PC-9 (cell line): ENCODE results near the gene RAI2. TPM values are rescaled to one million over a fixed set of nuclear protein-coding genes. Genes with fewer than 3 reads are reported as not detected.

Experiments used
- BruUV-seq: library from RNA; stranded (reverse); fragments of 400-500 nt; replicated peaks from 2 replicates; lab custom pipeline; 2021; lab: Mats Ljungman, UMichigan
- CTCF ChIA-PET: fragments of 300-600 bp; sonication (Branson Sonifier 250); formaldehyde crosslinking; loops from one replicate; lab custom pipeline; 2022; ENCODE audit warnings: antibody characterized with exemption; lab: Charles Lee
- POLR2A ChIA-PET: fragments of 300-600 bp; sonication (Branson Sonifier 250); formaldehyde crosslinking; loops from one replicate; lab custom pipeline; 2022; ENCODE audit warnings: antibody characterized with exemption; ENCODE audit not compliant: unreplicated experiment; lab: Charles Lee
- DNase-seq, 2 experiments: peaks; one replicate each; pipeline versions ENCODE4 v3.0.0 to v3.0.0-alpha.2; 2015 to 2022; ENCODE audit warnings: mixed read lengths in 1 of 2
- H2AFZ ChIP-seq: fragments of 200-600 bp; sonication (generic); 2 replicates; pipeline ENCODE4 v1.8.1; 2017; ENCODE audit warnings: antibody characterized with exemption
- H3F3A ChIP-seq: fragments of 200-600 bp; sonication (generic); 2 replicates; pipeline ENCODE4 v1.8.1; 2017; ENCODE audit warnings: antibody characterized with exemption, mild to moderate bottlenecking, low read depth; ENCODE audit not compliant: insufficient read depth
- H3K27ac ChIP-seq: fragments of 200-600 bp; sonication (generic); 2 replicates; pipeline ENCODE4 v1.6.1; 2016; ENCODE audit warnings: mixed run types
- H3K27me3 ChIP-seq: fragments of 200-600 bp; sonication (generic); 2 replicates; pipeline ENCODE4 v1.6.1; 2016; ENCODE audit warnings: low read depth, mixed run types; ENCODE audit not compliant: insufficient read depth
- H3K36me3 ChIP-seq: fragments of 200-600 bp; sonication (generic); 2 replicates; pipeline ENCODE4 v1.6.1; 2016; ENCODE audit warnings: low read depth, mixed run types
- H3K4me1 ChIP-seq: fragments of 200-600 bp; sonication (generic); replicated peaks from 2 replicates; pipeline ENCODE4 v1.6.1; 2016; ENCODE audit warnings: mixed run types; ENCODE audit not compliant: insufficient read depth
- H3K4me2 ChIP-seq: fragments of 200-600 bp; sonication (generic); 2 replicates; pipeline ENCODE4 v1.6.1; 2017; ENCODE audit warnings: mixed run types
- H3K4me3 ChIP-seq: fragments of 200-600 bp; sonication (generic); 2 replicates; pipeline ENCODE4 v1.6.1; 2016; ENCODE audit warnings: mixed run types
- H3K79me2 ChIP-seq: fragments of 200-600 bp; sonication (generic); 2 replicates; pipeline ENCODE4 v1.6.1; 2017; ENCODE audit warnings: low read depth, mixed run types
- H3K9me2 ChIP-seq: fragments of 200-600 bp; sonication (generic); 2 replicates; pipeline ENCODE4 v1.8.1; 2017; ENCODE audit warnings: mild to moderate bottlenecking; ENCODE audit not compliant: insufficient read depth
- H3K9me3 ChIP-seq: fragments of 200-600 bp; sonication (generic); 2 replicates; pipeline ENCODE4 v1.8.1; 2016; ENCODE audit warnings: low read depth; ENCODE audit not compliant: insufficient read depth
- H4K20me1 ChIP-seq: fragments of 200-600 bp; sonication (generic); 2 replicates; pipeline ENCODE4 v1.8.1; 2017; ENCODE audit not compliant: insufficient read depth
- CTCF ChIP-seq: fragments of 200-600 bp; sonication (generic); conservative IDR thresholded peaks from 2 replicates; pipeline ENCODE4 v1.6.1; 2017; ENCODE audit warnings: mixed run types, antibody characterized with exemption, mild to moderate bottlenecking, moderate library complexity
- EZH2 ChIP-seq: fragments of 200-600 bp; sonication (generic); IDR thresholded peaks from 2 replicates; pipeline ENCODE4 v1.8.0; 2017; ENCODE audit warnings: antibody characterized with exemption, low read depth
- intact Hi-C: fragments of 100-400 bp; cut with micrococcal nuclease; formaldehyde crosslinking; loops from one replicate; pipeline ENCODE4 v1.10.0; 2022; ENCODE audit not compliant: unreplicated experiment
- total RNA-seq: library from RNA; stranded (reverse); gene quantifications from 2 replicates; pipeline ENCODE4 v1.2.3, GENCODE V29; 2021

The RAI2 gene
- total RNA-seq, 1 experiment from 2014 or later: not detected

GRCh38 chrX:17779434-17779833, 81.7 kb downstream of the RAI2 start:
- Histone ChIP-seq H3K27ac (no peak overlapping the region), H3K27me3 (peaks cover 13% of the 10 kb centered on the region; the same call in 1 of the 2 replicates), H3K4me1 (no peaks in the 10 kb centered on the region), H3K4me2 (no peak overlapping the region), H4K20me1 (no peaks in the 10 kb centered on the region), H3F3A (no peaks in the 10 kb centered on the region), H3K79me2 (no peaks in the 10 kb centered on the region), H3K9me2 (no peaks in the 10 kb centered on the region), H3K4me3 (no peak overlapping the region), H3K9me3 (no peaks in the 10 kb centered on the region), H3K36me3 (no peaks in the 10 kb centered on the region), H2AFZ (no peak overlapping the region)
- no TSS peak for BruUV-seq
- intact Hi-C loops: no loop called here
- TF ChIP-seq CTCF (no peak), EZH2 (no peak)
- POLR2A ChIA-PET: no interaction called here
- CTCF ChIA-PET: no interaction called here
- no peak for DNase-seq

GRCh38 chrX:17778997-17779396, 82.1 kb downstream of the RAI2 start:
- Histone ChIP-seq H3K4me1 (no peaks in the 10 kb centered on the region), H3K4me2 (no peak overlapping the region), H3K4me3 (no peak overlapping the region), H3K79me2 (no peaks in the 10 kb centered on the region), H3K9me3 (no peaks in the 10 kb centered on the region), H3K9me2 (no peaks in the 10 kb centered on the region), H3K27me3 (peaks cover 17% of the 10 kb centered on the region; the same call in 1 of the 2 replicates), H3F3A (no peaks in the 10 kb centered on the region), H4K20me1 (no peaks in the 10 kb centered on the region), H3K27ac (no peak overlapping the region), H2AFZ (no peak overlapping the region), H3K36me3 (no peaks in the 10 kb centered on the region)
- TF ChIP-seq EZH2 (no peak), CTCF (no peak)
- no TSS peak for BruUV-seq
- ChIA-PET CTCF (no interaction called here), POLR2A (no interaction called here)
- no peak for DNase-seq
- intact Hi-C loops: no loop called here

- ChIA-PET CTCF (no interaction called here), POLR2A (no interaction called here)
- H3K4me2 ChIP-seq: no peak overlapping the region
- TF ChIP-seq EZH2 (no peak), CTCF (no peak)
- H3K9me2 ChIP-seq: no peaks in the 10 kb centered on the region
- intact Hi-C loops: no loop called here
- H3K4me1 ChIP-seq: no peaks in the 10 kb centered on the region
- BruUV-seq: no TSS peak
- no peak overlapping the region for H3K4me3 ChIP-seq
- H4K20me1 ChIP-seq: no peaks in the 10 kb centered on the region
- H2AFZ ChIP-seq: no peak overlapping the region
- H3K9me3 ChIP-seq: no peaks in the 10 kb centered on the region
- peaks cover 53% of the 10 kb centered on the region for H3K27me3 ChIP-seq
- H3K36me3 ChIP-seq: no peaks in the 10 kb centered on the region
- no peak for DNase-seq
- H3K79me2 ChIP-seq: no peaks in the 10 kb centered on the region
- no peaks in the 10 kb centered on the region for H3F3A ChIP-seq
- no peak overlapping the region for H3K27ac ChIP-seq
Measured at GRCh38 chrX:17774053-17774452, 87.0 kb downstream of the RAI2 start.
